Activated CD4-positive, alpha-beta memory T cell treated with anti-CD3 and anti-CD28 coated beads for 36 hours (primary cell): ENCODE results near the gene ORMDL1. TPM values are rescaled to one million over a fixed set of nuclear protein-coding genes. Genes with fewer than 3 reads are reported as not detected.

Source experiments
- CTCF ChIA-PET: fragments of 350-600 bp; sonication (Branson Sonifier 250); formaldehyde crosslinking; loops from one replicate; lab custom pipeline; 2021; ENCODE audit warnings: antibody characterized with exemption, inconsistent platforms; lab: Charles Lee
- POLR2A ChIA-PET: fragments of 350-600 bp; sonication (Branson Sonifier 250); formaldehyde crosslinking; loops from one replicate; lab custom pipeline; 2021; ENCODE audit warnings: antibody characterized with exemption; lab: Charles Lee
- DNase-seq: peaks from one replicate; pipeline ENCODE4 v3.0.0-alpha.2; 2020
- H3K27ac Mint-ChIP-seq: one replicate; pipeline ENCODE4 v1.8.0; 2021; ENCODE audit warnings: mixed read lengths
- H3K27me3 Mint-ChIP-seq: one replicate; pipeline ENCODE4 v1.8.0; 2021; ENCODE audit warnings: mixed read lengths
- H3K36me3 Mint-ChIP-seq: one replicate; pipeline ENCODE4 v1.8.0; 2021; ENCODE audit warnings: mixed read lengths
- H3K4me1 Mint-ChIP-seq: one replicate; pipeline ENCODE4 v1.8.0; 2021; ENCODE audit warnings: low read depth, mixed read lengths
- H3K4me3 Mint-ChIP-seq: one replicate; pipeline ENCODE4 v1.8.0; 2021; ENCODE audit warnings: mild to moderate bottlenecking, mixed read lengths
- H3K9me3 Mint-ChIP-seq: one replicate; pipeline ENCODE4 v1.8.0; 2021; ENCODE audit warnings: mixed read lengths
- intact Hi-C: fragments of 100-400 bp; cut with micrococcal nuclease; formaldehyde crosslinking; loops from one replicate; pipeline ENCODE4 v1.15.1; 2023
- total RNA-seq, 2 experiments: library from RNA; stranded (reverse); gene quantifications; one replicate each; pipeline ENCODE4 v1.2.3, GENCODE V29; 2021

The ORMDL1 gene
- total RNA-seq, 2 experiments from 2014 or later: 47.0 to 49.8 TPM

DNA sequence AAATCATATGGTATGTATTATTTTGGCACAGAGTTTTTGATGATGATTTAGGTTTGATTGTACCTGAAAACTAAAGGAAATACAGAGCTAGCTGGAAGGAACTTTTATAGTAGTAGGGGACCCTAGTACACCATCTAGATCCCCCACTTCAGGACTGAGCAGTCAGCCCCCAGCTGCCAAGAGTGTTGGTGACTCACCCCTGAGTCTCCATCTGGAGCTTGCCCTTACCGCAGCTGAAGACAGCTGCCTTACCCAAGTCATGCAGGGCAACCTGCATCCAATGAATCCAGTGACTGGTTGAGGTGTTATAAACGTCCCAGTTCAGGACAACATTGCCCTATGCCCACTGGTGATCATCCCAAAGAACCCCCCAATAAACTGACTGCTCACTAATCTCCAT lies 15.4 kb upstream of the ORMDL1 start:
- Mint-ChIP-seq H3K36me3 (peaks cover 18% of the 10 kb centered on the region), H3K9me3 (no peaks in the 10 kb centered on the region), H3K4me3 (no peak overlapping the region), H3K27ac (no peak overlapping the region), H3K27me3 (no peaks in the 10 kb centered on the region), H3K4me1 (peaks cover 3% of the 10 kb centered on the region)
- no peak for DNase-seq
- ChIA-PET CTCF (interaction anchor here (1.2 to 2.1 kb wide), 4 partner anchors 15 to 140 kb away, joined by 4 to 11 read pairs (median 6); partner anchors contain the start of genes ORMDL1, OSGEPL1 and PMS1), POLR2A (no interaction called here)
- intact Hi-C loops: loop anchor here (2.0 to 10.0 kb wide), 2 partner anchors 19 to 275 kb away; no protein-coding TSS in a partner anchor

DNA sequence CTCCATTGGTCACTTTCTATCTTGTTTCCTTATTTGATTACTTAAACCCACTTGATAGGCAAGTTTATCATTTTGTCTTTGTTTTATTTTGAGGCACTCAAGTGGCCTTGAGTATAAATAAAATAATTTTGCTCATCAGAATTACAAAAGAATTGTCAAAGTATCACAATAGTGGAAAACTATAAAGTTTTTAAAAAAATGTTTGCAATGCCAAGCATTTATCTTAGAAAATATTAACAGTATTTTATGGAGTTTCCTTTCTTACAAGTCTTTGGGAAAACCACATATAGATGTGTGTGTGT lies 14.8 kb upstream of the ORMDL1 start:
- Mint-ChIP-seq H3K27ac (no peak overlapping the region), H3K27me3 (no peaks in the 10 kb centered on the region), H3K9me3 (no peaks in the 10 kb centered on the region), H3K4me1 (peaks cover 3% of the 10 kb centered on the region), H3K4me3 (no peak overlapping the region), H3K36me3 (peaks cover 18% of the 10 kb centered on the region)
- intact Hi-C loops: loop anchor here (2.0 to 10.0 kb wide), 2 partner anchors 20 to 276 kb away; no protein-coding TSS in a partner anchor
- CTCF ChIA-PET: interaction anchor here (0.8 to 2.1 kb wide), 8 partner anchors 14 to 272 kb away, joined by 3 to 11 read pairs (median 5); partner anchors contain the start of genes ORMDL1, OSGEPL1 and PMS1
- DNase-seq: no peak
- POLR2A ChIA-PET: no interaction called here

- H3K27me3 Mint-ChIP-seq: no peaks in the 10 kb centered on the region
- peaks cover 21% of the 10 kb centered on the region for H3K36me3 Mint-ChIP-seq
- ChIA-PET CTCF (interaction anchor here (0.7 to 2.1 kb wide), 10 partner anchors 14 to 273 kb away, joined by 3 to 11 read pairs (median 4); partner anchors contain the start of genes ORMDL1, OSGEPL1 and PMS1), POLR2A (no interaction called here)
- H3K4me3 Mint-ChIP-seq: no peak overlapping the region
- intact Hi-C loops: loop anchor here (2.0 to 10.0 kb wide), 2 partner anchors 20 to 276 kb away; no protein-coding TSS in a partner anchor
- DNase-seq: no peak
- peaks cover 3% of the 10 kb centered on the region for H3K4me1 Mint-ChIP-seq
- H3K27ac Mint-ChIP-seq: no peak overlapping the region
- no peaks in the 10 kb centered on the region for H3K9me3 Mint-ChIP-seq
These were observed 14.3 kb upstream of the ORMDL1 start for GRCh38 chr2:189798312-189799029.

GRCh38 chr2:189797902-189798301 lies 13.8 kb upstream of the ORMDL1 start:
- H3K9me3 Mint-ChIP-seq: no peaks in the 10 kb centered on the region
- H3K27ac Mint-ChIP-seq: no peak overlapping the region
- H3K4me1 Mint-ChIP-seq: peaks cover 3% of the 10 kb centered on the region
- intact Hi-C loops: loop anchor here (2.0 to 10.0 kb wide), 2 partner anchors 21 to 277 kb away; no protein-coding TSS in a partner anchor
- no peak overlapping the region for H3K4me3 Mint-ChIP-seq
- CTCF ChIA-PET: interaction anchor here (0.7 to 2.1 kb wide), 3 partner anchors 34 to 274 kb away, joined by 3 to 7 read pairs (median 6); no protein-coding TSS in a partner anchor
- H3K27me3 Mint-ChIP-seq: no peaks in the 10 kb centered on the region
- peaks cover 26% of the 10 kb centered on the region for H3K36me3 Mint-ChIP-seq
- POLR2A ChIA-PET: no interaction called here
- DNase-seq: no peak

- Mint-ChIP-seq H3K27ac (no peak overlapping the region), H3K27me3 (no peaks in the 10 kb centered on the region), H3K36me3 (peaks cover 34% of the 10 kb centered on the region), H3K4me1 (peaks cover 12% of the 10 kb centered on the region), H3K9me3 (no peaks in the 10 kb centered on the region), H3K4me3 (no peak overlapping the region)
- CTCF ChIA-PET: no interaction called here
- POLR2A ChIA-PET: no interaction called here
- no peak for DNase-seq
- intact Hi-C loops: loop anchor here (5.0 to 10.0 kb wide), 2 partner anchors 42 to 280 kb away; no protein-coding TSS in a partner anchor
These were observed 10.2 kb upstream of the ORMDL1 start for GRCh38 chr2:189794310-189794709.

GRCh38 chr2:189791338-189792042 lies 7.4 kb upstream of the ORMDL1 start:
- H3K27ac Mint-ChIP-seq: peak overlapping the region; percentile 46
- H3K4me1 Mint-ChIP-seq: peaks cover 18% of the 10 kb centered on the region
- CTCF ChIA-PET: interaction anchor here (0.9 to 1.0 kb wide), 2 partner anchors 27 to 29 kb away, joined by 3 read pairs; partner anchors contain the start of gene OSGEPL1
- intact Hi-C loops: loop anchor here (1.0 to 10.0 kb wide), 3 partner anchors 7 to 283 kb away; partner anchors contain the start of genes ORMDL1 and PMS1
- H3K36me3 Mint-ChIP-seq: peaks cover 38% of the 10 kb centered on the region
- POLR2A ChIA-PET: interaction anchor here (0.6 kb wide), 1 partner anchor 118 kb away, joined by 5 read pairs; no protein-coding TSS in a partner anchor
- no peaks in the 10 kb centered on the region for H3K9me3 Mint-ChIP-seq
- H3K27me3 Mint-ChIP-seq: no peaks in the 10 kb centered on the region
- no peak for DNase-seq
- peak overlapping the region; percentile 67 for H3K4me3 Mint-ChIP-seq

DNA sequence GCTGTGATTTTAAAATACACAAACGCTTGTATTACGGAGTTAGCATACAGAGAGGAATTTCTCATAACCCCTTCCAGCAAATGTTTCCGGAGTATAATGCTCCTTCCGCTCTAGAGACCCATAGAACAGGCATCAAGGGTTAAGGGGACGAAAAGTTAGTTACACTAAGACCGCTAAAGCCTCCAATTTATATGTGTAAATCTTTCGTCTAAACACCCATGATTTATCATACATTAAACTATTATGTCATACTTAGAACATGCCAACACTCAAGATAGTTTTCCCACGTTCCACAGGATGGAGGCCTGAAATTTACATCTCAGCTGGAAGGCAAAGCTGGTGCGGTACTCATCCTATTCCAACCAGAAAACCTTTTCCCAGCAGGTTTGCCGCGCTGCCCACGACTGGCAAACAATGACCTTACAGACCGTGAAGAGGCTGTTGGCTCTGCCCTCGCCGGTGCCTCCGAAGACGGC lies 650 bp downstream of the ORMDL1 start:
- DNase-seq: no peak
- Mint-ChIP-seq H3K4me1 (peaks cover 57% of the 10 kb centered on the region), H3K27me3 (no peaks in the 10 kb centered on the region), H3K4me3 (peak overlapping the region; percentile 90), H3K9me3 (no peaks in the 10 kb centered on the region), H3K27ac (peak overlapping the region; percentile 95), H3K36me3 (peaks cover 57% of the 10 kb centered on the region)
- intact Hi-C loops: loop anchor here (5.0 to 10.0 kb wide), 5 partner anchors 749 to 1894 kb away; partner anchors contain the start of genes GLS, NABP1 and NEMP2
- ChIA-PET POLR2A (interaction anchor here (0.6 to 2.8 kb wide), 6 partner anchors 21 to 121 kb away, joined by 3 to 20 read pairs (median 4); partner anchors contain the start of gene OSGEPL1), CTCF (interaction anchor here (1.4 to 2.4 kb wide), 3 partner anchors 15 to 123 kb away, joined by 6 to 26 read pairs (median 6); partner anchors contain the start of gene OSGEPL1)

GRCh38 chr2:189782221-189782671 lies 1.9 kb downstream of the ORMDL1 start:
- Mint-ChIP-seq H3K4me1 (peaks cover 57% of the 10 kb centered on the region), H3K36me3 (peaks cover 55% of the 10 kb centered on the region), H3K27me3 (no peaks in the 10 kb centered on the region), H3K9me3 (no peaks in the 10 kb centered on the region), H3K27ac (peak overlapping the region; percentile 95), H3K4me3 (peak overlapping the region; percentile 90)
- intact Hi-C loops: loop anchor here (5.0 to 10.0 kb wide), 5 partner anchors 750 to 1895 kb away; partner anchors contain the start of genes GLS, NABP1 and NEMP2
- DNase-seq: peak; percentile 51
- ChIA-PET CTCF (interaction anchor here (1.4 to 2.4 kb wide), 2 partner anchors 19 to 20 kb away, joined by 10 to 26 read pairs; partner anchors contain the start of gene OSGEPL1), POLR2A (interaction anchor here (0.7 to 2.8 kb wide), 2 partner anchors 8 to 20 kb away, joined by 3 to 20 read pairs; partner anchors contain the start of gene OSGEPL1)

- POLR2A ChIA-PET: no interaction called here
- H3K27me3 Mint-ChIP-seq: no peaks in the 10 kb centered on the region
- peaks cover 2% of the 10 kb centered on the region for H3K4me1 Mint-ChIP-seq
- H3K36me3 Mint-ChIP-seq: peaks cover 24% of the 10 kb centered on the region
- no peak overlapping the region for H3K4me3 Mint-ChIP-seq
- DNase-seq: no peak
- intact Hi-C loops: no loop called here
- H3K27ac Mint-ChIP-seq: no peak overlapping the region
- H3K9me3 Mint-ChIP-seq: no peaks in the 10 kb centered on the region
- CTCF ChIA-PET: interaction anchor here (0.8 to 4.4 kb wide), 3 partner anchors 9 to 111 kb away, joined by 4 to 34 read pairs (median 5); partner anchors contain the start of genes ASNSD1 and OSGEPL1
These were observed 11.9 kb downstream of the ORMDL1 start for GRCh38 chr2:189772212-189772611.

DNA sequence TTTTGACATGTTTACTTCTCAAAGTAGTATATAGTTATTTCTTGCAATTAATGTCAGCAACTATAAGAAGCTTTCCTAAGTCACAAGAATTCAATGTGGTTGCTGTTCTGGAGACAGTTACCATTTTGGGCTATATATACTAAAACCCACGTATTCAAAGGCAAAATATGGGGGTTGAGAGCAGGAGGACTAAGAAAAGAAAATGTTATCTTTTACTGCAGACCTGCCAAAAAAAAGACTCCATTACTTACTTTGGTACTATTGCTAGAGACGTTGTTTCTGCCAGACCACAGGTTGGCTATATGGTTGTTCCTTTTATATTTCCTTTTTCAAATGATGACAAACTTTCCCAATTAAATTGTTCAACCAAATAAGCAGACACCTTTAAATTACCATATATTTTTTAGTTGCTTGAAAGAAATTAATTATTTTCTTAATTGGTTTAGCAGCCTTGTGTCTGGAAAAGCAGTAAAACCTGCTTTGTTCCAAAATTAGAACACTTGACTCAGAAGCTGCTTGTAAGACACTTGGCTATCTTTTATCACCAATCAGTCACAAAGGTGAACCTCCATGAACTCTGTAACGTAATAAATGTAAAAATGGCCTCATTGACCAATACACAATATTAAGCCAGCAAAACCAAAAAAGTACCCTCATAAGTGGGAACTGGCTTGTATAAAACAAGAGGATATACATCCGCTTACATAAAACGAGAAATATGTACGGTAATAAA lies 13.4 kb downstream of the ORMDL1 start:
- DNase-seq: no peak
- Mint-ChIP-seq H3K36me3 (peaks cover 26% of the 10 kb centered on the region), H3K9me3 (no peaks in the 10 kb centered on the region), H3K4me1 (no peaks in the 10 kb centered on the region), H3K4me3 (no peak overlapping the region), H3K27me3 (no peaks in the 10 kb centered on the region), H3K27ac (no peak overlapping the region)
- POLR2A ChIA-PET: no interaction called here
- CTCF ChIA-PET: interaction anchor here (4.4 kb wide), 1 partner anchor 8 kb away, joined by 34 read pairs; the partner anchor contains the start of gene OSGEPL1
- intact Hi-C loops: no loop called here
